EL (cell line): ENCODE data around the gene ENPP7.

Source experiments
- DNase-seq: peaks from one replicate; pipeline ENCODE4 v3.0.0-alpha.2; 2016

ENPP7 gene, protein sequence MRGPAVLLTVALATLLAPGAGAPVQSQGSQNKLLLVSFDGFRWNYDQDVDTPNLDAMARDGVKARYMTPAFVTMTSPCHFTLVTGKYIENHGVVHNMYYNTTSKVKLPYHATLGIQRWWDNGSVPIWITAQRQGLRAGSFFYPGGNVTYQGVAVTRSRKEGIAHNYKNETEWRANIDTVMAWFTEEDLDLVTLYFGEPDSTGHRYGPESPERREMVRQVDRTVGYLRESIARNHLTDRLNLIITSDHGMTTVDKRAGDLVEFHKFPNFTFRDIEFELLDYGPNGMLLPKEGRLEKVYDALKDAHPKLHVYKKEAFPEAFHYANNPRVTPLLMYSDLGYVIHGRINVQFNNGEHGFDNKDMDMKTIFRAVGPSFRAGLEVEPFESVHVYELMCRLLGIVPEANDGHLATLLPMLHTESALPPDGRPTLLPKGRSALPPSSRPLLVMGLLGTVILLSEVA

DNA sequence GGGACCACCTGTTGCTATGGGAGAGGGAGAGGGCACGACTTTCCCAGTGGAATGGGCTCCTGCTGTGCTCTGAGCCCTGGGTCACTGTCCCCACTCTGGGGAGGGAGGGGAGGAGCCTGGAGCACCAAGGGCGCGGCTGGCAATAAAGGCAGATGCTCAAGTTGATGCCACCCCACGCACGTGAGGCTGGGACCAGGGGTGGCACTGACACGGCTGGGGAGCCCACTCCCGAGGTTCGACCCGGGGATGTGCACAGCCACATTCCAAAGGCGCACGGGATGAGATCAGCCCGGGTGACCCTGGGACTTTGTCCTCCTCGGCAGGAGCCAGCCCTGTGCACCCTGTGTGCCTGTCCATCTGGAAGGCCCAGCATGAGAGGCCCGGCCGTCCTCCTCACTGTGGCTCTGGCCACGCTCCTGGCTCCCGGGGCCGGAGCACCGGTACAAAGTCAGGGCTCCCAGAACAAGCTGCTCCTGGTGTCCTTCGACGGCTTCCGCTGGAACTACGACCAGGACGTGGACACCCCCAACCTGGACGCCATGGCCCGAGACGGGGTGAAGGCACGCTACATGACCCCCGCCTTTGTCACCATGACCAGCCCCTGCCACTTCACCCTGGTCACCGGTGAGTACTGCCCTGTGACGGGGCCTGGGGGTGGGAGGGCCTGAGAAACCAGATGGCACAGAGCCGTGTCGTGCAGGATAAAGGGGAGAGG is at the start of gene ENPP7:
TSS of gene ENPP7 (plus strand) at position 175 of the 715 bp plus-strand sequence. CDS start at position 372, 197 bp downstream.
- no peak for DNase-seq

DNA sequence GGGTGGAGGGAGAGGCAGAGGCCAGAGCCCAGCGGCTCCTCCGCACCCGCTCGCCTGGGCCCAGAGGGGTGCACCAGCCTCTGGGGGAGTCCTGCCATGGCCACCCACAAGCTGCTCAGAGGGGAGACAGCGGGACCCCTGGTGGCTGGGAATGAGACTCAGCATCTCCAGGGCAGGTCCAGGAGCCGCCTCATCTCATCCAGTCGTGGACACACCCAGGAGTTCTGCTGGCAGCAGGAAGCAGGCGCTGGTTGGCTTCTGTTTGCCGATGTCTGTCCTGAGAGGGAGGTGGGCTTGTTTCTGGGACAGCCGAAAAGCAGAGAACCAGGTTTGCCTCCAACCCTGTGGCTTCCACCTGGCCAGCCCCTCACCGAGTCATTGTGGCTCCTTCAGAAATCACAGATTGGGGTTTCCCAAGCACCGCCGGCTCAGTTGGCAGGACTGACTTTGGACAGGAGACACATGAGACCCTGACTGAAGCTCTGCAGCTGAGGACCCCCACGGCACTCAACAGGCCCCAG is 49.6 kb upstream of the ENPP7 start:
- DNase-seq: no peak

DNA sequence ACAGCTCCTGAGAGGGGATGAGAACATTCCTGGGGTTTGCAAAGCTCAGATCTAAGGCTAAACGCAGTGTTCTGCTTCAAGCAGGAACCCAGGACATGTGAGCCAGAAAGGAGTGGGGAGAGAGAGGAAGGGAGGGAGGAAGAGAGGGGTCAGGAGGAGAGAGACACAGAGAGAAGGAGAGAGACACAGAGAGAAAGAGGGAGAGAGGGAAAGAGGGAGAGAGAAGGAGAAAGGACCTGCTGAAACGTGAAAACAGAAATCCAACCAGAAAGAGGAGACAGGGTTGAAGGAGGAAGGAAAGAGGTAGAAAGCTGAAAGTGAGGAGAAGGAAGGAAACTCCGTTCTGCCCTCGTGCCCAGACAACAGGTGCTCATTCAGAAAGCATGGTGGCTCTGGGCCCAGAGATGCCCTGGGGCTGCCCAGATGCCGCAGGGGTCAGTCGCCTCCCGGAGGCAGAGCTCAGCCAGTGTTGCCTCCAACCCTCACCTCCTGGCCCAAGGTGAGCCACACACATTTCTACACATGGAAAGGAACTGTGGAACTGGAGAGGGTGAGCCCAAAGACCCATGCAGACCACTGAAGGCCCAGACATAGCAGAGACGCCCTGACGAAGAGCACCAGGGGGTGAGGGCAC is 49.0 kb upstream of the ENPP7 start:
- DNase-seq: no peak

DNA sequence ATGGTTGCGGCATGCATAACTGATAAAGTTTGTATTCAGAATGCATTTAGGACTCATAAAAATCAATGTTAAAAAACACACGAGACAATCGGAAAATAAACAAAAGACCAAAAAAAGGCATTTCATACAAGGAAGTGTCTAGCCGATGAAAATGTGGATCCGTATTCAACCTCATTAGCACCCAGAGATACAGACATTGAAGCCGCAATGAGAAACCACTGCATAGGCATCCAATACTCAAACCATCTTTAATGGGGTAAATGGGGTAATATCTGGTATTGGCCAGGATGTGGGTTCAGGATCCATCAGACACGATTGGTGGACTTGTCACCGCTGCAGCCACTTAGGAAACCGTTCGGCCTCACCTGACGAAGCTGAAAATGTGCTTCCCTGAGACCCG is 47.4 kb upstream of the ENPP7 start:
- DNase-seq: no peak

DNA sequence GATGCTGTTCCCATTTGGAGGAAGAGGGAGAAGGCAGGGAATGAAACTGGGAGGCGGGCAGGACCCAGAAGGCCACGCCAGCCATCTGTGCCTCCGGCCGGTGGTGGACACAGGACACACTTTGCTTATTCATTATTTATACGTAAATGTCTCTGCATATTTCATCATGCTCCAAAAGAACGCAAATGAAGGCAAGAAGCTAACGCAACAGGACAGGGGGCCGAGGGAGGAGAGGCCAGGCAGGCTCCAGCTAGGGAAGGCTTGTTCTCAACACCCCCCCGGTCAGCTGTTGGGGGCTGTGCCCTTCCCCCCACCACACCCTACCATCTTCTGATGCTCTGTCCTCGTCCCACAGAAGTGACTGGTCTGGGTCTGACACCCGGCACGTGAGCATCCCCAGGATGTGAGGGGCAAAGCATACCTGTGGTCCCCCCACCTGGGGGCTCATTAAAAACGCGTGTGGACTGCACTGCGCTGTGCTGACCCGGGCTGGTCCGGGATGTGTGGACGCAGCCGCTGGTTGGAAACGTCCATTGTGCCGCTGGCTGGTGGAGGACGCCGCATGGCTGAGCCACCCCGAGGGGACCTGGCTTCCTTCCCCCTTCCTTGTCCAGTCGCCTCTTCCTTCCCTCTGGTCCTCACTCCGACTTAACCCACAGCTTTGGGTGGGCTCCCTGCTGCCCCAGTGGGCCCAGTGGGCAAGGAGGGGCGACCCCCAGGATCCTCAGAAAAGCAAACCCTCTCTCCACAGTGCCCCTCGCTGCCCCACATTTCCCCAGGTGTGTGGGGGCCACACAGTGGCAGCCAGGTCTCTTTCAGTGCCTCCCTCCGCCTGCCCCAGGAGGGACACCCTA is 46.4 kb upstream of the ENPP7 start:
- no peak for DNase-seq

DNA sequence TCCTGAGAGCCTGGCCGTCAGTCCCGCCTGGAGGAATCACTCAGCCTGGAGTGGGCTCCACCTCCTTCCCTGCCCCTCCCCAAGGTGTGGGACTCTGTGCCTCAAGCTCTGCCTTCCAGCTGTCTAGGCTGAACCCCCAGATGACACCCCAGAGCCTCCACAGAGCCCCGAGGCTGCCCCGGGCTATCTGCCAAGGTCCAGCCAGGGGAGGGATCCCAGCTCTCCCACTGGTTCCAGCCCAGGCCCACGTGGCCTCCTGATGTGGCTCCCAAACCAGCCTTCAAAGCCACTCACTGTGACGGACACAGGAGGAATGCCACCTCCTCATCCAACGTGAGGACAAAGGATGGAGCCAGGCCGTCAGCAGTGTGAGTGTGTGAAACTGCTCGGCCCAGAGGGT is 45.6 kb upstream of the ENPP7 start:
- DNase-seq: no peak

DNA sequence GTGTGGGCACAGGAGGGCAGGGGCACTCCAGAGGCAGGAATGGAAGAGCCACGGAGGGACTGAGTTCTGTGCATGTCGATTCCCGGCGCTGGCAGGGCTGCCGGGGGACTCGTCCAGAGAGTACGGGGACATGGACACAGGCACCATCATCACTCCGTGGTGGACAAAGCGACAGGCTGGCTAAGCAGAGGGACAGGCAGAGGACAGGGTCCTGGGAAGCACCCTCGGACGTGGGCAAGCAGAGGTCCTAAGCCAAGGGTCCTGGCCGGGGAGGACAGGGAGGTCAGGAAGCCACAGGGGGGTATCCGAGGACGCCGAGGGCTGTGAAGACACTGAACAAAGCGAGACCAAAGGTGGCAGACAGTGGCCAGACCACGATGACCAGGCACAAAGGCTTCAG is 44.3 kb upstream of the ENPP7 start:
- no peak for DNase-seq

DNA sequence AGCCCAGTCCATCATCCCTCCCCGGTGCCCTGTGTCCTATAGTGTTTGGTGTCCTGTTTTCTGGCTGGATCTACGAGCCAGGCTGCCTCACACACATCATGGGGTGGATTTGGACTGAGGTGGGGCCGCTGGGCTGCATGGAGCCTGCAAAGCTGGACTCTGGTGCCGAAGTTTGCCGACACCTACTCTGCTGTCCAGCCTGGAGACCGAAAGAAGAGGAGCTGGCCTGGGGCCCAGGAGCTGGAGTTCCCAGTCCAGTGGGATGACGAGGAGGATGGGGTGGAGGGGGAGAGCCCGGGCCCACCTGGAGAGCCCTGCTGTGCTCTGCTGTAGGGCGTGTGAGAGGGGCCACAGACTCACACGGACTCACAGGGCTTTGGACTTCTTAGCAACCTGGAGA is 40.3 kb upstream of the ENPP7 start:
- DNase-seq: no peak

DNA sequence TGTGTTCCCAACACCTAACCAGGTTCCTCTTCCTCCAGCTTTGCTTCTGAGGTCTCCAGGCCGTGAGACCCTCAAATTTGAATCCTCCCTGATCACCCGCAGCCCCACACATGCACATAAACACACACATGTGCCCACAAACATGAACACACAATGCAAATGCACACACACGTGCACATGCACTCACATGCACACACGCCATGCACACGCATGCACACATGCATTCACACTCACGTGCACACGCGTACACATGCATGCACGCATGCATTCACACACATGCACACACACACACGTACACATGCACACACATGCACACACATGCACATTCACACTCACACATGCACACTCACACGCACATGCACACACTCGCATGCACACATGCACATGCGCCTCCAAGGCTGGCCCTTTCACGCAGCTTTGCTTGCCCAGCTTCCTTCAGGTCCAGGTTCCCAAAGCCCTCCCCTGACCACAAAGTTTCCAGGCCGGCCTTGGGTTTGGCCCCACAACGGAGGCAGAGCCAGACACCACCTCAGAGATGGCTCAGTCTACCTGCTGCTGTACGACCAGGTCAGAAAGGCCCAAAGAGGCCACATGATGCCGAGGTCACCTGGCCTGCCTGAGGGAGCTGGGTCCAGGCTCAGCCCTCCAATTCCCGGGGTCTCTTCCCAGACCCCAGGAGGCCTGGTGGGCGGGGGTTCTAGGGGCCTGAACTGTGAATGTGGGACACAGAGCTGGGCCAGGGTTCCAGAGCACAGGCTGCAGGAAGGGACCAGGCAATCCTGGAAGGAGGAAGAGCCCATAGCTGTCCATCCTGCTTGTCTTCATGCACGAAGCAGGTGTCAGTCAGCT is 39.5 kb upstream of the ENPP7 start:
- no peak for DNase-seq

DNA sequence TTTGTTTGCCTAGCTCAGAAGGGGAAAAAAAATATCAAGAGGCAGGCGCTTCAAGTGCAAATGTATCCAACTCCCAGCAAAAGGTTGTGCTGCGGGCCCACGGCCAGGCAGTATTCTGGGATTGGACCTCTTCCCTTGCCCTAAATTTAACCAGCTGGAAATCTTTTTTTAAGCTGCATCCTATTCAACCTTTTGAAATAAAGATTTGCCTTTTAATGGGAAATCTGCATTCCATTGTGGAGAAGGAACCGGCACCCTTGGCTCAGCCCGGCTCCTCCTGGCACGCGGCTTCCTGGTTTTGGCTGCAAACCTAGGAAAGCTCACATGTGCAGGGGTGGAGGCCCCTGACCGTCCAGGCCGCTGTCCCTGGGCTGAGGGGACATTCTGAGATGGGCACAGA is 38.8 kb upstream of the ENPP7 start:
- no peak for DNase-seq

DNA sequence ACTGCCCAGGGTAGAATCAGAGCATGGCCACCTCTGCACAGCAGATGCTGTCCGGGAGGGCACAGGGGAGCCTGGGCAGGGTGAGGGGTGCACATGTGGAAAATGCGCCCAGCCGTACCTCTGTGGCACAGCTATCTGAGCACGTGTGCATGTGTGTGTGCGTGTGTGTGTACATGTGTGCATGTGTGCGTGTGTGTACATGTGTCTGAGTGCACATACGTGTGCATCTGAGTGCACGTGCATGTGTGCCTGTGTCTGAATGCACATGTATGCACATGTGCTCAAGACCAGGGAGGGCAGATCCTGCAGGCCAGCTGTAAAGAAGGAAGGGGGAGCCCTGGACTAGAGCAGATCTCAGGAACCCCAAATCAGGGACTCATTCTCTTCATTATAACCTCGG is 37.3 kb upstream of the ENPP7 start:
- DNase-seq: no peak

DNA sequence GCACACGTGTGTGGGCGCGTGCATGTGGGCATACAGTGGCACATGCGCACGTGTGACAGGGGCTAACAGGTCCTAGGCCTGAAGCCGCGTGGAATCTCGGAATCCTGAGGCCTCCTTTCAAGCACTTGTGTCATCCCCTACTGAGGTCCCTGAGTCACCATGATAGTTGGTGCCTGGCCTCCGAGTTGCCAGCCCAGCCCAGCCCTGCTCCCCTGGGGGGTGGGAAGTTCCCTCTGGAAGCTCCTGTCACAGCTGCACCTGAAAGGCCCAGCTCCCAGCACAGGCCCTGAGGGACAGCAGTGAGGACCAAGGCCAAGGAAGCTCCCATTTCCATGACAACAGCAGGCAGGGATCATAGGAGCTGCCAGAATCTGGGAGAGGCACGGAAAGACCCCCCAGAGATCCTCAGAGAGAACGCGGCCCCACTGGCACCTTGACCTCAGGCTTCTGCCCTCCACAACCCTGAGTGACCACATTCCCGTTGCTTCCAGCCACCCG is 35.4 kb upstream of the ENPP7 start:
- no peak for DNase-seq

DNA sequence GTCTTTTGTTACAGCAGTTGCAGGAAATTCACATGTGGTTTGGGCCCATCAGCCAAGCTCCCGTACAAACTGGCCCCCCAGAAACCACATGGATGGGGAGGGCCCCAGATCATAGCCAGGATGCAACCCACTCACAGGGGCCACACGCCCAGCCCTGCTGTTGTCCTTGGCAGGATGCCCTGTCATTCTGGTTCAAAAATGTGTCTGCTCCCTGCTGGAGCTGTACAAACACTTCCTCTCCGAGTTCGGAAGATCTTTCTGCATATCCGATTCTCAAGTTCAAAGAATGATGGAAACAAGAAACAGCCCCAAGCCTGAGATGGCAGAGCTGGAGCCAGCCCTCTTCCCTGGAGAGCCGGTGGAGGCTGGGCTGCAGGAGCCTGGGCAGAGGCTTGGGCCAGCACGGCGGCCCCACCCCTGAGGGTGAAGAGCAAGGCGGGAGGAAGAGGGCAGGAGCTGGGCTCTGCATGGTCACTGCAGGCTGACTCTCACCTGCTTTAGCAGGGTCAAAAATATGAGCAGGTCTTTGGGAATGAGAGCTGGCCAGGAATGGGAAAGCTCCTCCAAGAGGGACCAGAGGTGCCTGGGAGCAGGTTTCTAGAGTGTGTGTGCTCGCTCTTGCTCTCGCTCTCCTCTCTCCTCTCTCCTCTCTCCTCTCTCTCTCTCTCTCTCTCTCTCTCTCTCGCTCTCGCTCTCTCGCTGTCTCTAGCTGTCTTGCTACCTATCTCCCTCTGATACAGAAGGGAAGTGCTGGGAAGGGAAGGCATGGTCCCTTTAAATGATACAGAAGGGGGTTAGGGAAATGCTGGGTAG is 34.7 kb upstream of the ENPP7 start:
- peak; percentile 15 for DNase-seq

DNA sequence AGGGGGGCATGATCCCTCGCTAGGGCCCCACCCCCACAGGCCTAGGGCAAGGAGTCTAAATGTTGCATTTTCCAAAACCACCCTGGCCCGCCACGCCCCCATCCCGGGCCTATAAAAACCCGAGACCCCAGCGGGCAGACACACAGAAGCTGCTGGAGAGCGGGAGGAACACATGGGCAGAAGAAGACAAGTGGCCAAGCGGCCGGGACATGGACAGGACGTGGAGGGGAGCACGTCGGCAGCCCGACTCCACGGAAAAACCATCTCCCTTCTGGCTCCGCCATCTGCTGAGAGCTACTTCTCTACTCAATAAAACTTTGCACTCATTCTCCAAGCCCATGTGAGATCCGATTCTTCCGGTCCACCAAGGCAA is 34.1 kb upstream of the ENPP7 start:
- no peak for DNase-seq

DNA sequence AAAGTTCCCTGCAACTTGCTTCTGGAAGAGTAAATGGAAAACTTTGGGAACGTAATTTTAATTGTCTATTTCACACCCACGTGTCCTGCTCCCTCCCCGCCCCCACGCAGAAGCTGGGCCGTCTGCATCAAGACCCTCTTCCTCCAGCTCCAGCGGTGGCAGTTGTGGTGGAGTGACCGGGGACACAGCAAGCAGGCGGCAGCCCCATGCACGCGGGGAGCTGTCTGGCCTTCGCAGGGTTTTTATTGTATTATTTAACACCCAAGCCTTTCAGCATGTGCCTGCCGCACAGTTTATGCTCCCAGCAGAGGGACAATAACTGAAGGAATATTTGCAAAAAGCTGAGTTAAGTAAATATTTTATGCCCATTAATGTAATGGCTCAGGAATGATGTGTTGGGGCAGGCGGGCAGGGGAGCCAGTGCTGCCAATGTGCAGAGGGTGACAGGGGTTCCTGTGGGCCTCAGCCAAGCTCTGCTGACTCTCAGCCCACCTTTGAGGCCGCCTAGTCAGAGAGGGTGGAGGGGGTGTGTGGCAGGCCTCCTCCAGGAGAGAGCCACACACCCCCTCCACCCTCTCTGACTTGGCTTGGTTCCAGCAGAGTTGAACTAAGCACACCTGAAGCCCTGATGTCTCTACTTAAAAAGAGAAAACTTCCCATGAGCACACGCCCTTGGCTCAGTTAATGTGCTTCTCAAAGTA is 32.4 kb upstream of the ENPP7 start:
- no peak for DNase-seq

DNA sequence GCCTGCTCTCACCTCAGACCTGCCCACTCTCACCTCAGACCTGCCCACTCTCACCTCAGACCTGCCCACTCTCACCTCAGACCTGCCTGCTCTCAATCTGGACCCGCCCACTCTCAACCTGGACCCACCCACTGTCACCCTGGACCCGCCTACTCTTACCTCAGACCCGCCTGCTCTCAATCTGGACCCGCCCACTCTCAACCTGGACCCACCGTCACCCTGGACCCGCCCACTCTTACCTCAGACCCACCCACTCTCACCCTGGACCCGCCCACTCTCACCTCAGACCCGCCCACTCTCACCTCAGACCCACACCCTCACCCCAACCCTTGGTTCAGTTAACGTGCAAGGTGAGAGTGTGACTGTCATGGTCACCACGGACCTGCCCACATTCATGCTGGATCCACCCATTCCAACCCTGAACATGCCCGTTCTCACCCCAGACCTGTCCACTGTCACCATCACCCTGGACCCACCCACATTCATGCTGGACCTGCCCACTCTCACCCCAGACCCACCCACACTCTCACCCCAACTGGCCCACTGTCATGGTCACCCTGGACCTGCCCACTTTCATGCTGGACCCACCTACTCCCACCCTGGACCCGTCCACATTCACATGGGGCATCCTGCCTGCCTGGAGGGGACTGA is 31.2 kb upstream of the ENPP7 start:
- DNase-seq: no peak

DNA sequence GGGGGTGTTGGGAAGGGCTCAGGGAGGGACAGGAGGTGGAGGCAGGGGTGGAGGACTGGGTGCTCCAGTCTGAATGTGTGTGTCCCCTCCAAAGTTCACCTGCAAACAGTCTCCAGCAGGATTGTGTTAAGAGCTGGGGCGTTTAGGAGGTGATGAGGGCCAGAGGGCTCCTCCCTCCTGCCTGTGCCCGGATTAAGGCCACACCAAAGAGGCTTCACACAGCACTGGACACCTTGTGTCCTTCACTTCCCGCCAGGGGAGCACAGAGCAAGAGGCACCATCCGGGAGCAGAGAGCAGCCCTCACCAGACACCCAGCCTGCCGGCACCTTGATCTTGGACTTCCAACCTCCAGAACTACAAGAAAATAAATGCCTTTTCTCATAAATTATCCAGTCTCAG is 30.2 kb upstream of the ENPP7 start:
- no peak for DNase-seq

DNA sequence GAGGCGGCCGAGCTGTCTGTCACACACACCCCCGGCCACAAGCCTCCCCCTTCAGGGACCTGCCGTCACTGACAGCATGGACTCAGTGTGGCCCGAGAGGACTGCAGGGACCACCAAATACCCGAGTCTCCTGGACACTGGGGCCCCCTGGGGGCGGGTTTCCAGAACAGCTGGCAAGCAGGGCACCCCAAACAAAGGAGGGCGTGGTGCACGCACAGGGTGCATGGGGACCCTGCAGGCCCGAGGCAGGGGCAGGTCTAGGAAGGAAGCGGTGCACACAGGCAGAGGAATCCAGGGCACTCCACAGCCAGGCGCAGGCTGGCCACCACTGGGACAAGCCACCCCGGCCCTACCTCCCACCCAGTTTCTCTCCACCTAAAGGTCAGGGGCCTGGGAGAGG is 28.7 kb upstream of the ENPP7 start:
- no peak for DNase-seq

DNA sequence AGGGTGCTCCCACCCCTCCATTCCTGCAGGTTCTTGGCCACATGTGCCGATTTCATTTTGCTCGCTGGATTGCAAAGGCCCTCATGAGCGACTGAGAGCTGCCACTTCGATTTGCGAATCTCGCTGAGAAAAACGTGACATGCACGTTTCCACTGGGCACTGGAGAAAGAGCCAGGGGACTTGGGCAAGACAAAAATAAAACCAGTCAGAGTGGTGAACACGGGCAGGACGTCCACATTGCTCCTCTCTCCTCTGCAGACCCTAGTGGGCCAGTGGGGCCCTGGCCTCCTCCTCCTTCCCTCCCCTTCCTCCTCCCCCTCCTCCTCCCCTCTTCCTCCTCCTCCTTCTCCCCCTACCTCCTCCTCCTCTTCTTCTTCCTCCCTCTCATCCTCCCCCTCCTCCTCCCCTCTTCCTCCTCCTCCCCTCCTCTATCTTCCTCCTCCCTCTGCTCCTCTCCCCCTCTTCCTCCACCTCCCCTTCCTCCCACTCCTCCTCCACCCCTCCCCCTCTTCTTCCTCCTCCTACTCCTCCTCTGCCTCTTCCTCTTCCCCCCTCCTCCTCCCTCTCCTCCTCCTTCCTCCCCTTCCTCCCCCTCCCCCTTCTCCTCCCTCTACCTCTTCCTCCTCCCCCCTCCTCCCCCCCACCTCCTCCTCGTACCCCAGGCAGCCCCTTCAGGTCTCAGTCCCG is 28.1 kb upstream of the ENPP7 start:
- DNase-seq: no peak
